ENCODE results near the gene DNMT3A.

- TF ChIP-seq, protein P1, sequence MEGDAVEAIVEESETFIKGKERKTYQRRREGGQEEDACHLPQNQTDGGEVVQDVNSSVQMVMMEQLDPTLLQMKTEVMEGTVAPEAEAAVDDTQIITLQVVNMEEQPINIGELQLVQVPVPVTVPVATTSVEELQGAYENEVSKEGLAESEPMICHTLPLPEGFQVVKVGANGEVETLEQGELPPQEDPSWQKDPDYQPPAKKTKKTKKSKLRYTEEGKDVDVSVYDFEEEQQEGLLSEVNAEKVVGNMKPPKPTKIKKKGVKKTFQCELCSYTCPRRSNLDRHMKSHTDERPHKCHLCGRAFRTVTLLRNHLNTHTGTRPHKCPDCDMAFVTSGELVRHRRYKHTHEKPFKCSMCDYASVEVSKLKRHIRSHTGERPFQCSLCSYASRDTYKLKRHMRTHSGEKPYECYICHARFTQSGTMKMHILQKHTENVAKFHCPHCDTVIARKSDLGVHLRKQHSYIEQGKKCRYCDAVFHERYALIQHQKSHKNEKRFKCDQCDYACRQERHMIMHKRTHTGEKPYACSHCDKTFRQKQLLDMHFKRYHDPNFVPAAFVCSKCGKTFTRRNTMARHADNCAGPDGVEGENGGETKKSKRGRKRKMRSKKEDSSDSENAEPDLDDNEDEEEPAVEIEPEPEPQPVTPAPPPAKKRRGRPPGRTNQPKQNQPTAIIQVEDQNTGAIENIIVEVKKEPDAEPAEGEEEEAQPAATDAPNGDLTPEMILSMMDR (IDR thresholded peaks at IDR 0.05; ENCODE audit: control extremely low read depth in 1 of 3, insufficient read depth in 1 of 3, low read depth in 1 of 3, low read length in 3 of 3), result no peak
- TF ChIP-seq KDM1A (IDR thresholded peaks at IDR 0.05; ENCODE audit: borderline replicate concordance, low read length) (no peak), POLR2A (IDR thresholded peaks at IDR 0.05; ENCODE audit: control extremely low read depth in 1 of 2, low read depth in 2 of 2, low read length in 2 of 2) (no peak), POLR2AphosphoS5 (IDR thresholded peaks at IDR 0.05; ENCODE audit: low read depth, low read length) (no peak), JUN (IDR thresholded peaks at IDR 0.05; ENCODE audit: low read depth, low read length) (no peak), GTF2F1 (IDR thresholded peaks at IDR 0.05; ENCODE audit: borderline replicate concordance, low read depth, low read length) (no peak), FOSL1 (IDR thresholded peaks at IDR 0.05; ENCODE audit: insufficient read depth, low read depth, low read length) (no peak), ASH2L (IDR thresholded peaks at IDR 0.05; ENCODE audit: low read length) (no peak), KDM5A (IDR thresholded peaks at IDR 0.05; ENCODE audit: low read length) (no peak), NANOG (IDR thresholded peaks at IDR 0.05; ENCODE audit: insufficient read depth, low read depth, low read length, poor library complexity, severe bottlenecking) (no peak), CHD1 (IDR thresholded peaks at IDR 0.05; ENCODE audit: low read depth, low read length) (no peak), YY1 (IDR thresholded peaks at IDR 0.05; ENCODE audit: low read depth, low read length) (no peak), RAD21 (IDR thresholded peaks at IDR 0.05 in 1 of 2, conservative IDR thresholded peaks at IDR 0.05 in 1 of 2; ENCODE audit: low read depth in 2 of 2, low read length in 2 of 2) (no peak)
Measured at GRCh38 chr2:25356088-25356487, 14.4 kb upstream of the DNMT3A start.
